ENCODE data around the gene CLEC7A.

GRCh38 chr12:10171973-10172728, 42.2 kb upstream of the CLEC7A start, which contains the start of gene OLR1:
- TF ChIP-seq, protein P1, sequence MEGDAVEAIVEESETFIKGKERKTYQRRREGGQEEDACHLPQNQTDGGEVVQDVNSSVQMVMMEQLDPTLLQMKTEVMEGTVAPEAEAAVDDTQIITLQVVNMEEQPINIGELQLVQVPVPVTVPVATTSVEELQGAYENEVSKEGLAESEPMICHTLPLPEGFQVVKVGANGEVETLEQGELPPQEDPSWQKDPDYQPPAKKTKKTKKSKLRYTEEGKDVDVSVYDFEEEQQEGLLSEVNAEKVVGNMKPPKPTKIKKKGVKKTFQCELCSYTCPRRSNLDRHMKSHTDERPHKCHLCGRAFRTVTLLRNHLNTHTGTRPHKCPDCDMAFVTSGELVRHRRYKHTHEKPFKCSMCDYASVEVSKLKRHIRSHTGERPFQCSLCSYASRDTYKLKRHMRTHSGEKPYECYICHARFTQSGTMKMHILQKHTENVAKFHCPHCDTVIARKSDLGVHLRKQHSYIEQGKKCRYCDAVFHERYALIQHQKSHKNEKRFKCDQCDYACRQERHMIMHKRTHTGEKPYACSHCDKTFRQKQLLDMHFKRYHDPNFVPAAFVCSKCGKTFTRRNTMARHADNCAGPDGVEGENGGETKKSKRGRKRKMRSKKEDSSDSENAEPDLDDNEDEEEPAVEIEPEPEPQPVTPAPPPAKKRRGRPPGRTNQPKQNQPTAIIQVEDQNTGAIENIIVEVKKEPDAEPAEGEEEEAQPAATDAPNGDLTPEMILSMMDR (IDR thresholded peaks at IDR 0.05) = no peak
- TF ChIP-seq POLR2AphosphoS5 (IDR thresholded peaks at IDR 0.05; ENCODE audit: low read depth, low read length) = no peak
- no peak for TF ChIP-seq SIN3A (IDR thresholded peaks at IDR 0.05; ENCODE audit: borderline replicate concordance, insufficient read depth, low read depth, low read length)
- TF ChIP-seq, protein P2, sequence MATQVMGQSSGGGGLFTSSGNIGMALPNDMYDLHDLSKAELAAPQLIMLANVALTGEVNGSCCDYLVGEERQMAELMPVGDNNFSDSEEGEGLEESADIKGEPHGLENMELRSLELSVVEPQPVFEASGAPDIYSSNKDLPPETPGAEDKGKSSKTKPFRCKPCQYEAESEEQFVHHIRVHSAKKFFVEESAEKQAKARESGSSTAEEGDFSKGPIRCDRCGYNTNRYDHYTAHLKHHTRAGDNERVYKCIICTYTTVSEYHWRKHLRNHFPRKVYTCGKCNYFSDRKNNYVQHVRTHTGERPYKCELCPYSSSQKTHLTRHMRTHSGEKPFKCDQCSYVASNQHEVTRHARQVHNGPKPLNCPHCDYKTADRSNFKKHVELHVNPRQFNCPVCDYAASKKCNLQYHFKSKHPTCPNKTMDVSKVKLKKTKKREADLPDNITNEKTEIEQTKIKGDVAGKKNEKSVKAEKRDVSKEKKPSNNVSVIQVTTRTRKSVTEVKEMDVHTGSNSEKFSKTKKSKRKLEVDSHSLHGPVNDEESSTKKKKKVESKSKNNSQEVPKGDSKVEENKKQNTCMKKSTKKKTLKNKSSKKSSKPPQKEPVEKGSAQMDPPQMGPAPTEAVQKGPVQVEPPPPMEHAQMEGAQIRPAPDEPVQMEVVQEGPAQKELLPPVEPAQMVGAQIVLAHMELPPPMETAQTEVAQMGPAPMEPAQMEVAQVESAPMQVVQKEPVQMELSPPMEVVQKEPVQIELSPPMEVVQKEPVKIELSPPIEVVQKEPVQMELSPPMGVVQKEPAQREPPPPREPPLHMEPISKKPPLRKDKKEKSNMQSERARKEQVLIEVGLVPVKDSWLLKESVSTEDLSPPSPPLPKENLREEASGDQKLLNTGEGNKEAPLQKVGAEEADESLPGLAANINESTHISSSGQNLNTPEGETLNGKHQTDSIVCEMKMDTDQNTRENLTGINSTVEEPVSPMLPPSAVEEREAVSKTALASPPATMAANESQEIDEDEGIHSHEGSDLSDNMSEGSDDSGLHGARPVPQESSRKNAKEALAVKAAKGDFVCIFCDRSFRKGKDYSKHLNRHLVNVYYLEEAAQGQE (IDR thresholded peaks at IDR 0.05; ENCODE audit: insufficient read depth in 1 of 2, low read depth in 2 of 2, low read length in 1 of 2) = no peak

All from Panc1 (cell line).